Endothelial cell of umbilical vein (primary cell): ENCODE results near the gene CAPN12.
"Not testable (repeated sequence)": the region's sequence is repeated elsewhere in the genome, so short reads cannot be mapped to it uniquely, and the experiment has no call there.

Experiments used
- EZH2 ChIP-seq: IDR thresholded peaks from 2 replicates; pipeline ENCODE4 v1.6.1; 2012; ENCODE audit warnings: borderline replicate concordance, low read depth, mild to moderate bottlenecking, moderate library complexity, low read length, inconsistent platforms; ENCODE audit not compliant: severe bottlenecking
- JUN ChIP-seq: IDR thresholded peaks from 2 replicates; pipeline ENCODE4 v1.6.1; 2011; ENCODE audit warnings: borderline replicate concordance, low read depth; ENCODE audit not compliant: insufficient read length, insufficient read depth
- POLR2A ChIP-seq: IDR thresholded peaks from 2 replicates; pipeline ENCODE4 v1.6.1; 2012; ENCODE audit warnings: low read depth, mild to moderate bottlenecking, control low read depth, low read length
- TF ChIP-seq, protein P1 (sequence below), 2 donors: IDR thresholded peaks; 1 replicate in 1 of 2; 2 replicates in 1 of 2; pipeline ENCODE4 v1.5.1; 2011; ENCODE audit warnings: low read length in 2 of 2, mild to moderate bottlenecking in 2 of 2, moderate library complexity in 2 of 2, control low read depth in 1 of 2, inconsistent platforms in 1 of 2, low read depth in 1 of 2; ENCODE audit not compliant: insufficient read depth in 1 of 2; ENCODE audit errors: extremely low read depth in 1 of 2

DNA sequence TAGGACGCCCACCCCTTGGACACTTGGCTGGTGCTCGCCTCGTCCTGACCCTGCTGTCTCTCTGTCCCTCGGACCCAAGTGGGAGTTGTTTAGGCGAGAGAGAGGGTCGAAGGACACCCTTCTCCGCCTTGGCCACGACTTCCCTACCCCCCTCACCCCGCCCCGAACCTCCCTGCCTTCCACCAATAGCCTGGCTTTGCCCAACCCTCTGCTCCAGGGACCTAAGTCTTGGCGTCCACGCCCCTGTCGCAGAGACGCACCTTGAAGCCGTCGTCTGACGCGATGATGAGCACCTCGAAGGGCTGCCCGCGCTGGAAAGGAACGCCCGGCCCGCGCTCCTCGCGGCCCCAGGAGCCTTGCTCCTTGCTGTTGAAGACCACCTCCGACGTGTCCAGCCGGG, 27.3 kb upstream of the CAPN12 start:
- not testable (repeated sequence) for TF ChIP-seq JUN, EZH2, POLR2A
- TF ChIP-seq, protein P1, sequence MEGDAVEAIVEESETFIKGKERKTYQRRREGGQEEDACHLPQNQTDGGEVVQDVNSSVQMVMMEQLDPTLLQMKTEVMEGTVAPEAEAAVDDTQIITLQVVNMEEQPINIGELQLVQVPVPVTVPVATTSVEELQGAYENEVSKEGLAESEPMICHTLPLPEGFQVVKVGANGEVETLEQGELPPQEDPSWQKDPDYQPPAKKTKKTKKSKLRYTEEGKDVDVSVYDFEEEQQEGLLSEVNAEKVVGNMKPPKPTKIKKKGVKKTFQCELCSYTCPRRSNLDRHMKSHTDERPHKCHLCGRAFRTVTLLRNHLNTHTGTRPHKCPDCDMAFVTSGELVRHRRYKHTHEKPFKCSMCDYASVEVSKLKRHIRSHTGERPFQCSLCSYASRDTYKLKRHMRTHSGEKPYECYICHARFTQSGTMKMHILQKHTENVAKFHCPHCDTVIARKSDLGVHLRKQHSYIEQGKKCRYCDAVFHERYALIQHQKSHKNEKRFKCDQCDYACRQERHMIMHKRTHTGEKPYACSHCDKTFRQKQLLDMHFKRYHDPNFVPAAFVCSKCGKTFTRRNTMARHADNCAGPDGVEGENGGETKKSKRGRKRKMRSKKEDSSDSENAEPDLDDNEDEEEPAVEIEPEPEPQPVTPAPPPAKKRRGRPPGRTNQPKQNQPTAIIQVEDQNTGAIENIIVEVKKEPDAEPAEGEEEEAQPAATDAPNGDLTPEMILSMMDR (IDR thresholded peaks at IDR 0.05; ENCODE audit: extremely low read depth in 1 of 2, insufficient read depth in 1 of 2, low read depth in 1 of 2, low read length in 2 of 2): not testable (repeated sequence)
